Psoas muscle (tissue), 8 donors: ENCODE data around the gene MYCBP2. TPM values are rescaled to one million over a fixed set of nuclear protein-coding genes. Genes with fewer than 3 reads are reported as not detected.

Experiments used
- ATAC-seq, 4 donors: fragments of 200-7000 bp; cut with Tn5 transposase; one replicate each; pipeline ENCODE4 v1.9.1; 2020; ENCODE audit warnings: moderate library complexity in 3 of 4, mild to moderate bottlenecking in 2 of 4
- DNase-seq, 2 donors: peaks; one replicate each; pipeline ENCODE4 v3.0.0-alpha.2; 2020
- H3K27ac ChIP-seq: fragments of 200-600 bp; one replicate; pipeline ENCODE4 v1.8.0; 2022
- H3K27me3 ChIP-seq, 3 donors: fragments of 200-600 bp in 1 of 3; one replicate each; pipeline versions ENCODE4 v1.6.1 to v1.8.0; 2013 to 2022; ENCODE audit warnings: low read length in 2 of 3, mild to moderate bottlenecking in 2 of 3, moderate library complexity in 1 of 3; ENCODE audit not compliant: insufficient read depth in 3 of 3
- H3K36me3 ChIP-seq, 2 donors: fragments of 200-600 bp in 1 of 2; one replicate each; pipeline versions ENCODE4 v1.6.1 to v1.8.0; 2013 to 2022; ENCODE audit warnings: low read depth in 1 of 2, mild to moderate bottlenecking in 1 of 2, moderate library complexity in 1 of 2; ENCODE audit not compliant: insufficient read depth in 1 of 2
- H3K4me1 ChIP-seq: fragments of 200-600 bp; one replicate; pipeline ENCODE4 v1.8.0; 2022
- H3K4me3 ChIP-seq: fragments of 200-600 bp; one replicate; pipeline ENCODE4 v1.8.0; 2022; ENCODE audit warnings: mild to moderate bottlenecking
- H3K9me3 ChIP-seq: fragments of 200-600 bp; one replicate; pipeline ENCODE4 v1.8.0; 2022
- CTCF ChIP-seq: fragments of 200-600 bp; IDR thresholded peaks from one replicate; pipeline ENCODE4 v1.8.0; 2022; ENCODE audit warnings: antibody characterized with exemption
- WGBS, 3 donors: extraction: QIAGEN DNeasy Blood & Tissue Kit; methylation state at CpG; one replicate each; pipeline versions ENCODE4 v1.1.6 to v1.1.7; 2013; 5-methylcytosine and 5-hydroxymethylcytosine counted together
- intact Hi-C, 2 donors: fragments of 100-400 bp; cut with DNase I; formaldehyde crosslinking; loops; one replicate each; pipeline versions ENCODE4 v1.11.0 to v1.14.2; 2022
- polyA plus RNA-seq, 3 donors: library from polyadenylated mRNA; stranded (reverse); fragments of 200-250 nt; gene quantifications; one replicate each; pipeline ENCODE4 v1.2.3, GENCODE V29; 2013
- total RNA-seq, 4 donors: library from RNA; stranded (reverse); fragmentation: NEBNext Ultra II Directional in 2 of 4; extraction: Animal tissue kit (Norgen Biotek cat#: 25700) in 2 of 4; gene quantifications; one replicate each; pipeline versions ENCODE4 v1.2.1 to v1.2.4, GENCODE V29; 2021 to 2023
- donor health status: healthy with polysubstance abuse.
- donor health status: DM: no; HTN: no; CAD: no; lungs with moderate emphysema.
- donor health status: Bipolar disorder and iron deficiency.
- donor health status: healthy.
- donor health status: DM: yes; HTN: yes; CAD: no.
- donor health status: DM: no; HTN: no; CAD: no.
- donor health status: DM: no; HTN: no; CAD: no.
- donor health status: DM: yes; HTN: yes; CAD: no.

Gene MYCBP2
- total and polyA plus RNA-seq, 7 donors = 10.8 to 49.5 (median 35.5) TPM

GRCh38 chr13:77040076-77040475, 286.8 kb downstream of the MYCBP2 start:
- no peak for TF ChIP-seq CTCF
- 93 to 95% (median 95%) methylated on average over 7 of the region's 7 CpGs for WGBS, 3 donors

GRCh38 chr13:77038907-77039480, 287.9 kb downstream of the MYCBP2 start:
- Histone ChIP-seq H3K36me3 (peaks cover 0 to under 1% of the 10 kb centered on the region in 2 donors), H3K4me3 (no peak overlapping the region), H3K27ac (no peak overlapping the region), H3K4me1 (no peaks in the 10 kb centered on the region), H3K27me3 (no peaks in the 10 kb centered on the region), H3K9me3 (no peaks in the 10 kb centered on the region)
- 66 to 77% (median 76%) methylated on average over 5 of the region's 5 CpGs for WGBS, 3 donors
- DNase-seq (no peak), ATAC-seq (no peak)
- intact Hi-C loops = no loop called here
- TF ChIP-seq CTCF = no peak

More at GRCh38 chr13:77040076-77040475, 286.8 kb downstream of the MYCBP2 start:
- DNase-seq (no peak), ATAC-seq (no peak)
- no peak overlapping the region for H3K27ac ChIP-seq
- H3K4me1 ChIP-seq = no peaks in the 10 kb centered on the region
- H3K36me3 ChIP-seq = peaks cover 0 to 12% of the 10 kb centered on the region in 2 donors
- no peaks in the 10 kb centered on the region for H3K9me3 ChIP-seq
- intact Hi-C loops = no loop called here
- H3K4me3 ChIP-seq = no peak overlapping the region
- H3K27me3 ChIP-seq = no peaks in the 10 kb centered on the region

- no peak for TF ChIP-seq CTCF
- H3K27me3 ChIP-seq = no peaks in the 10 kb centered on the region
- DNase-seq = no peak
- H3K4me1 ChIP-seq = no peaks in the 10 kb centered on the region
- no peak overlapping the region for H3K27ac ChIP-seq
- ATAC-seq = no peak
- intact Hi-C loops = no loop called here
- 38 to 48% (median 42%) methylated on average over 1 of the region's 1 CpG for WGBS, 3 donors
- H3K36me3 ChIP-seq = no peaks in the 10 kb centered on the region
- H3K4me3 ChIP-seq = no peak overlapping the region
- no peaks in the 10 kb centered on the region for H3K9me3 ChIP-seq
Observed at GRCh38 chr13:77036279-77036678, 290.6 kb downstream of the MYCBP2 start.

- no peak for DNase-seq
Observed at GRCh38 chr13:77034881-77035280, 292.0 kb downstream of the MYCBP2 start.

More at GRCh38 chr13:77034881-77035280, 292.0 kb downstream of the MYCBP2 start:
- Histone ChIP-seq H3K4me3 (no peak overlapping the region), H3K9me3 (no peaks in the 10 kb centered on the region), H3K27me3 (no peaks in the 10 kb centered on the region), H3K27ac (no peak overlapping the region), H3K4me1 (no peaks in the 10 kb centered on the region), H3K36me3 (no peaks in the 10 kb centered on the region)
- no peak for ATAC-seq
- TF ChIP-seq CTCF = no peak
- 93 to 95% (median 93%) methylated on average over 5 of the region's 5 CpGs for WGBS, 3 donors
- intact Hi-C loops = no loop called here
